ENCODE results near the gene VIPR2.
"Not testable (repeated sequence)": the region's sequence is repeated elsewhere in the genome, so short reads cannot be mapped to it uniquely, and the experiment has no call there.

Gene VIPR2

DNA sequence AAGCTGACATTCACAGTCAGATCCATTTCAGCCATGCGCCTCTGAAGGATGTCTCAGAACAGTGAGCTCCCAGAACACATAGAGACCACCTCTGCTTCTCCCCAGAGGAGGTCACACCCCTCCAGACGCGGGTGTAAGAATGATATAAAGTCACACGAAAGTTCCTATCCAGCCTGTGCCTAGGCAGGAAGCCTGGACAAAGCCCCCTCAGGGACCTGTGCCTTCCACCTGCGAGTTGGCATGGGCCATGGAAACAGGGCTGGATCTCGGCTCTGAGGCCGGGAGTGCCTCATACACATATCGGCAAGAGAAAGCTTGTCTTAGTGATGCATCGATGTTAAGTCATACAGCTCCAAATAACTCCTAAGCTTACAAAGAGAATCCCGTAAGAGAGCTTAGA is 5.0 kb downstream of the VIPR2 start:
- no peak for DNase-seq (ENCODE audit: low read depth)

DNA sequence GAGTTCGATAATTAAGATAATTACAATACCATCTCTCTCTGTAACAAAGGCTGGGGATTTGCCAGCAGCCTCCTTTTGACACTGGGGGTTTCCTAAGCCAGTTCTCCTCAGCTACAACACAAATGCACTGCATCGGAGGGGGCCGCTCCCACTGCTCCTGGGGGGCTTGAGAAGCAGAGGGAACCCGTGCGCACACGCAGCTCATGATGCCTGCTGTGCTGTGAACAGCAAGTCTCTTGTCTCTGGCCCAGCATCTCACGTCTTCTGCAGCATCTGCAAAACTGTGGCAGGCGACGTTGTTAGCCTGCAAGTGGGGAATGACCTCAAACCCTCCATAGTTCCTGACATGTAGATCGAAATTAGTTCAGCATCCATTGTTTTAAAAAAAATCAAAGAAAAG is 5.5 kb downstream of the VIPR2 start:
- DNase-seq (ENCODE audit: low read depth), result no peak

DNA sequence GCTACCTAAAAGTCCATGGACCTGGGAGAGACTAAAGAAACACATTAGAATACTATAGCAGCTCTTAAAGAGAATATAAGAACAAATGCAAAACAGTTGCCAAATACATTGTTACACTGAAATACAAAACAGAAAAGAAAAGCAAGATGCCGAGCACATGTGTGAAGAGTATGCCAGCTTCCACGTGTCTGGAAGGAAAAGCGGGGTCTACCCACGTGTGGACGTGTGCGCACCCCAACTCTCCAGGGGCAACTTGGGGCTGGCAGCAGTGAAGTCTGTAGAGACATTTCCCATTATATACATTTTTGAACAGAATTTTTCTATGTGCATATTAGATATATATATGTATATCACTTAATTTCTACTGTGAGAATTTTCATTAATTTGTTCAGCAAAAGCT is 6.2 kb downstream of the VIPR2 start:
- DNase-seq (ENCODE audit: low read depth), result no peak

DNA sequence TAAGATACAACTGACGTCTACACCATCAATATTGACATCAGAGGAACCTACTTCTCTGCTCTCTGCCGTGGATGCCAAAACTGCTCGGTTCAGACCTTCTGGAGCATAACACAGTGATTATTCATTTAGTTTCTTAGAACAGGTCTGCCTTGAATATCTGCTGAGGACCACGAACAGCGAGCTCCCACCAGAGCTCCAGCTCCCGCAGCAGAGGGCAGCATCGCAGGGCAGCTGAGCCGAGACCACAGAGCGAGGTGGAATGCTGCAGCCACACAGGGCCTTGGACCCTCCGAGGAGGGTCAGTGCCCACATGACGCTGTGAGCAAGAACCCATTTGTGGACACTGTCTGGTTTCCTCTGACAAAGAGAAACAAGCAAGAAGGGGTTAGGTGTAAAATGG is 6.8 kb downstream of the VIPR2 start:
- no peak for DNase-seq (ENCODE audit: low read depth)

DNA sequence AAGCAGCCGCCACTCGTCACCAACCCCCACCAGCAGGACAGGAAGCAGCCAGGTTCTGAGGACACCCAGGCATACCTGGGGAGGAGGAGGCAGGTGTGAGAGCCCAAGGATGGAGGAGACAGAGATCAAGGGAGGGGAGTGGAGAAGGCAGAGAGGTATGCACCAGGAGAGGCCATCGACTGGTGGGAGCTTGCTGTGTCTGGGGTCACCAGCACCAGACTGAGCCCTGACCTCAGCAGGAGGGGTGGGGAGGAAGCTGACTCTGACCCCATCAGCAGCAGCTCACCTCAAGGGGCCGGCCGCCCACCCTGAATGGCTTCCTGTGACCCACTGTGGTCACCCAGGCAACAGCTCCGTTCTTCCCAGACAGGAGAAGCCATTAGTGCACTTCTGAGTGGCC is 7.8 kb downstream of the VIPR2 start:
- no peak for DNase-seq (ENCODE audit: low read depth)

DNA sequence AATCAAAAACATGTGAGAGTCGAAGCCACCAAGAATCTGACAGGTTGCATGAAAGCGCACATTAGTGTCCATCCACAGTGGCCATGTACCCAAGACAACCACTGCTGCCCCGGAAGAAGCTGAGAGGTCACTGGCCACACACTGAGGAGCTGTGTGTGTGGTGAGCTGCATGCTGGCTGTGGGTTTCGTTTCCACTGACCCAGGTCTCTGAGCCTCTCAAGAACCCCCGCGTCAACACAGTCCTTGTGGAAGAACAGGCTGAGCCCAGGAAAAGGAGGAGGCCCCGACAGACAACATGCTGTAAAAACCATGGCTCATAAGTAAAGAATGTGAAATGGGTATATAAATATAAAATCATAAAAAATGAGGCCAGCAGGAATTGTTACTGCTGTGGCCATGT is 8.2 kb downstream of the VIPR2 start:
- DNase-seq (ENCODE audit: low read depth), result no peak

DNA sequence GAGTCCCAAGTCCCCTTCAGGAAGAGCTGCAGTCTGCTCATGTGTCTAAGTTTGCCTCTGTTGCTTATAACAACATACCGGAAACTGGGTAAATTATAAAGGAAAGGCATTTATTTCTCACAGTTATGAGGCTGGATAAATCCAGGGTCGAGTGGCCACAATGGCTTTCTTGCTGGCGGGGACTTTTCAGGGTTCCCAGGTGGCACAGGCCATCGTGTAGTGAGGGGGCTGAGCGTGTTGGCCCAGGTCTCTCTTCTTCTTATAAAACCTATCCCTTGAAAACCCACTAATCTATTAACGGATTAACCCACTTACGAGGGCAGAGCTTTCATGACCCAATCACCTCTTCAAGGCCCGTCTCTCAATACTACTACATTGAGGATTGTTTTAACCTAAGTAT is 8.7 kb downstream of the VIPR2 start:
- no peak for DNase-seq (ENCODE audit: low read depth)

DNA sequence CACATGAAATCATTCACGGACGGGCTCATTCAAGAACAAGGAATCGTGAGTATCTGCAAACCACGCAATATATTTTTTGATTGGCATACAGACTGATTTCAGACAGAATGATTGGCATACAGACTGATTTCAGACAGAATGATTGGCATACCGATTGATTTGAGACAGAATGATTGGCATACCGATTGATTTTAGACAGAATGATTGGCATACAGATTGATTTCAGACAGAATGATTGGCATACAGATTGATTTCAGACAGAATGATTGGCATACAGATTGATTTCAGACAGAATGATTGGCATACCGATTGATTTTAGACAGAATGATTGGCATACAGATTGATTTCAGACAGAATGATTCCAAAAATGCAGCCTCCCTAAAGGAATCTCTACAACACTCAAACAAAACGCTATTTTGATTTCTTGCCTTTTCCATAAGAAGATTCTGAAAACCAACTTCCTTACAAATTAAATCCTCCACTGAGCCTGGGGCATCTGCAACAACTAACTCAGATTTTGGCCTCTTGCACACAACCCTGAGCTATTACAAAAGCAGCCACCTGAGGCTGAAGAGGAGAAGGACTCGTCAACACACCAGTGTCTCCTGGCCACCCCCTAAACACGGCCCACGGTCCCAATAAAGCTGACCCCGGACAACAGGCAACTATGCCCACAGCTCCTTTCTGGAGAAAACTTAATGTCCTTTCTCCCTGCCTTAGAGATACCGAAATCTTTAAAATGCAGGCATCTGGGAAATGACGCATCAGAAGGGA is 11.8 kb downstream of the VIPR2 start:
- DNase-seq (ENCODE audit: low read depth), result not testable (repeated sequence)

DNA sequence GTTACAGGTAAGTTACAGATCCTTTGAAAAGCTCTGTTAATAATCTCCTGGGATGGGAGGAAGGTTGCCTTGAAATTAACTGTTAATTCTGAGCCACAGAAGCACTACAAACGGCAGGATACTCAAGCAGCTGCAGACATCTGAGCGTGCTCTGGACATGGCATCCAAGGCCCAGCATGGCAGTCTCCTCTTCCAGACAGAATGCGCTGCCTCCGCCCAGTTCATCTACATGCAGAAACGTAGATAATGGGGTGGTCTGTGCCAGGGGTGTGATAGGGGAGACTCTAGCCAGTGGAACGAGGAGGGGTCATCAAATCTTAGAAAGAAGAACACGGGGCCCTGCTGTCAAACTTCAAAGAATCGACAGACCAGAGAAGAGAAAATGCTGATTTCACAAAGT is 13.8 kb downstream of the VIPR2 start:
- DNase-seq (ENCODE audit: low read depth), result no peak

DNA sequence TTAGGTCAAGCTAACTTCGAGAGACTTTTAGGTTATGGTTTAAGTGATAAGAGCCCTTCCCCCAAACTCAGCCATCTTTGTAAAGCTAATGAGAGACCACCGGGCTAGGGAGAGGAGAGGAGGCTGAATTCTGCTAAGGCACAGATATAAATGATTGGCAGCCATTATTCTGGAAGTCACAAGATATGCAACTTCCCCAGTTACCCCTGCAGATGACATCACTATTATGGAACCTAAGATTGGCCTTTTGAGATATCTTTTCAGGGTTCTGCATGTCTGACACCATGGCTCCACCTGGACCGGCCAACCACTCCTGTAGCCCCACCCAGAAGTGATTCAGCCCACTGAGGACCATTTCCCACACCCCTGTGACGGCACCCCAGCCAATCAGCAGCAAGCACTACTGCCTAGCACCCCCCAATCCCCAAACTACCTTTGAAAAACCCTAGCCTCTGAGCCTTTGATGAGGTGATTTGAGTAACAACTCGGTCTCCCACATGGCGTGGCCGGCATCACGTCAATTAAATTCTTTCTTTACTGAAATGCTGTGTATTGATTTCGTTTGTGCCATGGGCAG is 14.4 kb downstream of the VIPR2 start:
- DNase-seq (ENCODE audit: low read depth), result no peak

DNA sequence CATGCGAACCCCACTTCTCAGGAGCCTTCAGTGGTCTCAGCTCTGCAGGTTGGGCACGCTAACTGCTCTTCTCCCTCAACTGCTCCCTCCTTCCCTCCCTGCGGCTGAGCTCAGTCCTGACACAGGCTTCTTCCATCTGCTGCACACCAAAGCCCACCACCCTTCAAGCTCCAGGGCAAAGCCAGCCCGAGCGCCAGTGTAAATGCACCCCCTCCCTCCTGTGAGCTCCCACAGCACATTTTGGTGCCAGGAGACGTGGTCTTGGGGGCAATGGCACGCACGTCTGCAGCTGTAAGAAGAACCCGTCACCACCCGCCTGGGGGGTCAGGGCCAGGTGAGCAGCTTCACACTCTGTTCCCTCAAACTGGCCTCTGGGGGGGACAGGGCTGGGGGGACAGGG is 15.9 kb downstream of the VIPR2 start:
- no peak for DNase-seq (ENCODE audit: low read depth)

DNA sequence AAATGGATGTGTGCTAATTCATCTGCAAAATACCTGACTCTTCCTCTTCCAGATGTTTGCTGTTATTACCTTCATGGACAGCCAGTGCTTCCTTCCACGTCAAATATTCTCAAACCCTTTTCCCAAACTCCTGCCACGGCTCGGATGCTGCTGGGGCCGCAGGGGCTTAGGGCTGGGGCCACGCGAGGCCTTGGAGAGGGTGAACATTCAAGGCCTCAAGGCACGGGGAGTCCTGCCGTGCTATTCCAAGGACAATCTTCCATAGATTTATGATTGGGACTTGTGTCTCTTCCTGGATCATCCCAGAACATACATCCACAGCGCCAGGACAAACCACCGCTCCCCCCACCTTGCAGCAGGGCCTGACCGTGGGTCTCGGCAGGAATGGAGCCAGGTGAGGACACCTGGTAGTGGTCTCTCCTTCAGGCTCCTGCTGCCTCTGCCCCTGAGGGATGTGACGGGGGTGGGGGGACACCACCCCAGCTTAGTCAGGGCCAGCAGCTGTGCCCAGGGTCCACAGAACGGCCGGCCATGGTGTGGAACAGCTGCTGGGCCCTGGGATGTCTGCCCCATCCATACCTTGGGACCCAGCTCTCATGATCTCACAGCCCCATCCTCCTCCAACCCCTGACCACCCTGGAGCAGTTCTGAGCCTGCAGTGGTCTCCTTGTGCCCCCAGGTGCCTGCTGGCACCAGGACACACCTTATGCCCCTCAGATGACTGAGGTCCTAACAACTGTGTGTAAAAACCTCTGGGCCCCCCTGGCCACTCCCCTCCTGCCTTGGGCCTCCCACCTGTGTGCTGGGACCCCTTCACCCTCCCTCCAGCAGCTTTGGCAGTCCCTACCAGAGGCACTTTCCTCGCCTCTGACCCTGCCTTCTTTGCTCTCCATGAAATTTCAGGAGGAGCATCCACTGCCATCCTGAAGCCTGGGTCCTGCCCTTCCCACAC is 16.7 kb downstream of the VIPR2 start:
- no peak for DNase-seq (ENCODE audit: low read depth)

DNA sequence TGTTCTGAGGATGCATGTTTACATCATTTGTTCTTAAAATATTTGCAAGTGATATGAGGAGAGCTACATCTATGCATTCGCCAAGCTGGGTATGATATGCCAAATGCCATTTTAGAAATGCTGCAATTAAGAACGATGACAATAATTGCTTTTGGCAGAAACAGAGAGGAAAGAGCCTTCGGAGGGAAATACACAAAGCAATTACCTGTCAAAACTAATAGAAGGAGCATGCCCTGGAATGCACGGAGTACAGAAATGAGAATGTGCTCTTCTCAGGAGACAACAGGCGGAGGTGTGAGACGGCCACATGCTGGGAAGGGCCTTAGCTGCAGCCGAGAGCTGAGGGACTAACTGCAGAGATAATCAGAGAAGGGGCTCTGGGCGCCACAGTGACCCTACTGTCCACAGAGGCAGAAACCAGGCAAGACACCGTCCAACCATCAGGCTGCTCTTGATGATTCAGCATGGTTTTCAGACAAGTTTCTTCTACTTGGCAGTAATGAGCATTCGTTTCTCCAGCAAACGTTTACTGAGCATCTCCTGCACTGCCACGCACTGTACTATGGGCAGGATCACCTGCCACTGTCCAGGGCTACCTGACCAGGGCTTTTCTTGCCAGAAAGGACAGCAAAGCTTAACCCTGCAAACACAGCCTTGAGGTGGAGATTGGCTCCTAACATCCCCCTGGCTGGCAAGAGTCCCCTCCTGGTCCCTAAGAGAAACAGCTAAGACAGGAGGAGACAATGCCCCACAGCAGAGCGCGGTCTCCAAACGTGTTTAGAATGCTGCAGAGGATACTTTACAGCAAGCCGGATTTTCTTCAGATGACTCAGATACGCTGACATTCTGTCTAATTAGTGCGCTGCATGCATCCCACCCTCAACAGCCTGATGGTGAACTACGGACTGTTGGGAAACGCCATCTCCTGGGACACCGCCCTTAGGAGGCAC is 18.1 kb downstream of the VIPR2 start:
- DNase-seq (ENCODE audit: low read depth), result no peak

DNA sequence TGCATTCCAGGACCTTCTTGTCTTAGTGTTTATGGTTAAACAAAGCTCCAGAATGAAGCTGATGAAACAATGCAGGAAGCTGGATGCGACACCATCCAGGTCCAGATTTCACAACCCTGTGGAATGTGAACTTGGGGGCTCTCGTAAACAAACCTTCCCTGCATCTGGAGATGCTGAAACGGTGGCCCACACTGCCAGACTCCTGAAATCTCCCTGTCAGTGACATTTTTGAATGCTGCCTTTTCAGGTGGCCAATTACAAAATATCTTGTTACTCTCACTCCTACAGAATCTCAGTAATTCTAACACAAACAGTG is 18.8 kb downstream of the VIPR2 start:
- DNase-seq (ENCODE audit: low read depth), result no peak

DNA sequence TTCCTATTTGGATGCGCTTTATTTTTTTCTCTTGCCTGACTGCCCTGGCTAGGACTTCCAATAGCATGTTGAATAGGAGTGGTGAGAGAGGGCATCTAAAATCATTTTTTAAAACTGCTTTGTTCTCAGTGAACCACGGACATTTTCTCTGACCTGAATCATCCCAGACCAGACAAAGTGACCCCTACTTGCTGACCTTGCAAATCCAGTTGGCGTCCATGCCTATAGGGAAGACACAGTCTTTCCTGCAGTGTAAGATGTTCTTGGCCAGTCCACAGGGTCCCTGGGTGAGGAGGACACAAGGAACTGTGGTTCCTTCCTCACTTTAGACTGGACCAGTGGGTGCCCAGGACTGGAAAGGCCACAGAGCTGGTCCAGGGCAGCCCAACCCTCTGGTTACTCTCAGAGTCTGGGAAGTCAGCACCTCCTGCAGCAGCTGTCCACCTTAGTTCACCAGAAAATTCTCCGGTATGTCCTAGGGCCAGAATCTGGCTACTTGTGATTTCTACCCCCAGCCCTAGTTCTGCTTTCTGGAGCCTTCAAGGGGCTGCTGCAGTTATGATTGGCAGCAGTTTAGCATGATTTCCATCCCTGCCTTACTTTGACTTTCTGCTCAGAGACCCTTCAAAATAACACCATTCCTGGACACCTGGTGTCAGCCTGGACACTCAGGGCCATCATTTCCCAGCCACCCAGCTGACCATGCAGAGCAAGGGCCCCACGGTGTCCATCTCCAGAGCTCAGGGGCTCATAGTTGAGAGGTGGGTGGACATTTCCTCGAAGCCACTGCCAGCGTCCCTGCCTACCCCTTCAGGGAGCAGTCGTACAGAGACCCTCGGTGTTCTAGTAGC is 19.3 kb downstream of the VIPR2 start:
- DNase-seq (ENCODE audit: low read depth), result no peak

DNA sequence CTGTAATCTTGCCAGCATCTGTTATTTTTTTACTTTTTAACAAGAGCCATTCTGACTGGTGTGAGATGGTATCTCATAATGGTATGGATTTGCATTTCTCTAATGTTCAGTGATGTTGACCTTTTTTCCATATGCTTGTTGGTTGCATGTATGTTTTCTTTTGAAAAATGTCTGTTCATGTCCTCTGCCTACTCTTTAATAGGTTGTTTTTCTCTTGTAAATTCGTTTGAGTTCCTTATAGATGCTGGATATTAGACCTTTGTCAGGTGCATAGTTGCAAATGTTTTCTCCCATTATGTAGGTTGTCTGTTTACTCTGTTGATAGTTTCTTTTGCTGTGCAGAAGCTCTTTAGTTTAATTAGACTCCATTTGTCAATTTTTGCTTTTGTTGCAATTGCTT is 20.9 kb downstream of the VIPR2 start:
- DNase-seq (ENCODE audit: low read depth), result not testable (repeated sequence)

DNA sequence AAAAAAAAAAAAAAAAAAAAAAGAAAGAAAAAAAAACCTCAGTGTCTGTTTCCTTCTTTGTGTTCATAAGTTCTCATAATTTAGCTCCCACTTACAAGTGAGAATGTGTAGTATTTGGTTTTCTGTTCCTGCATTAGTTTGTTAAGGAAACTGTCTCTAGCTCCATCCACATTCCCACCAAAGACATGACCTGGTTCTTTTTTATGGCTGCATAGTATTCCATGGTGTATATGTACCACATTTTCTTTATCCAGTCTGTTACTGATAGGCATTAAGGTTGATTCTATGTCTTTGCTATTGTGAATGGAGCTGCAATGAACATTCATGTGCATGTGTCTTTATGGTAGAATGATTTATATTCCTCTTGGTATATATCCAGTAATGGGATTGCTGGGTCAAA is 21.4 kb downstream of the VIPR2 start:
- DNase-seq (ENCODE audit: low read depth), result not testable (repeated sequence)

DNA sequence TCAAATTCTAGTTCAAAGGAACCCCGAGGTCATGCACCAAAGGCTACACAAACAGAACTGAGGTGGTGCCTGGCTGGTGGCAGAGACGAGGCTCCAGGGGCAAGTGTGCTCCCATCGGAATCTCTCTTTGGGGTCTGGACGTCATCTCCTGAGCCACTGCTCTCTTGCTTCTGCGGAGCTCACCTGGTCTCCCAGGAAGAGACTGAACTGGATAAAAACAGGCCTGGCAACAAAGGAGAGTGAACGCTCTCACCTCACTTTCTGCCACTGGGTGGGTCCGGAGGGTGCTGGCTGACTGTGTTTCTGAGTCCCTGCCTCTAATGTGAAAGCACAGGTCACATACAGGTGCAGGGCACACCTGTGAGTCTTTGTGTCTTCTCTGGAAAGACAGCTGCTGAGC is 22.4 kb downstream of the VIPR2 start:
- DNase-seq (ENCODE audit: low read depth), result no peak

DNA sequence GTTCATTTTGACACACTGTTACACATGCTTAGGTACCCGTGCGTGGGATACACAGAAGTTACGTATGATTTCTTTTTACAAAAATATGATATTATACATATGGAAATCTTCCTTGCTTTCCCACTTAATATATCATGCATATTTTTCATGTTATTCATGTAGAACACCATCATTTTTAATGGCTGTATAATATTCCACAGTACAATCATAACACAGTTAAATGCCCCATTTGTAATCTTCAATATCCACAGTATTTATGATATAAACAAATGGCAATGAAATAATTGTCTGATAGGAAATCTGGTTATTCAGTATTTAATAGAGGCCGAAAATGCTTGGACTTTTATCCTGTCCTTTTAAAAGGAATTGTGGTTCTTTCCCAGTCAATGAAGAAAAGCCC is 23.2 kb downstream of the VIPR2 start:
- no peak for DNase-seq (ENCODE audit: low read depth)

DNA sequence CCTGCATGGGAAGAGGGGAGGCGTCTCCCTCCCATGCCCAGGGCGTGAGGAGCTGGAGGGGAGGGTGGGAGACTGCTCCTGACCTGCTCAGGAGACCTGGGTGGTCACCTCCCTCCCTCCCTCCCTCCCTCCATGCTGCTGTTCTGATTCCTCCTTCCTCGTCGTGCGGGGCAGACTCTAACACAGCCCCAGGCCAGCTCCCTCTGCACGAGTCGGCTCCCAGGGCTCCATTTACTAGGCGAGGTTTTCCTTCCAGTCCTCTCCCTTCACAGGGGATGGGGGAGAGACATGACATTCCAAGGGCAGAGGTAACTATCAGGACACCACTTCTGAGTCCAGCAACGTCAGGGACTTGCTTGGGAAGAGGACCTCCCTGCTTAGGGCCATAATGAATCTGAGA is 23.6 kb downstream of the VIPR2 start:
- no peak for DNase-seq (ENCODE audit: low read depth)

DNA sequence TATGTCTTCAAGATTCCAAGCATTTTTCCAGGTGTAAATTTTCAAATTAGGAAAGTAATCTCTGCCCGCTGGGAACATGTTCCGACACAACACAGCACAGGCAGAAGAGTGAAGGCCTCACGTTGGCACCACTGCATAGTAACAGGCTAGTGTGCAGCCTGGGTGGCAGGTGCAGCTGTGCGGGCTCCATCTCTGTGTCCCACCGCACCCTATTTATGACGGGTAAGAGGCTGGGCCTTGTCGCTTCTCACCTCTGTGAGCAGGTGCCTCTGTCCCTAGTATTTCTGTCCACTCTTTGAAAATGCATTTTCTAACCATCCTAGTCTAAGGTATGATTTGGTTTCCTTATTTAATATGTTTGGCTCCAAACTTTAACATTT is 24.1 kb downstream of the VIPR2 start:
- no peak for DNase-seq (ENCODE audit: low read depth)
